Effector memory CD8-positive, alpha-beta T cell (primary cell): ENCODE results near the gene METAP1D.
"Not testable (repeated sequence)": the region's sequence is repeated elsewhere in the genome, so short reads cannot be mapped to it uniquely, and the experiment has no call there.

Experiments used
- ATAC-seq: fragments of 150-1000 bp; cut with Tn5 transposase; replicated peaks from 2 replicates; pipeline ENCODE4 v1.10.0; 2021; ENCODE audit warnings: mild to moderate bottlenecking, moderate library complexity
- DNase-seq, 3 experiments: peaks; one replicate each; pipeline ENCODE4 v3.0.0; 2021
- H3K27ac Mint-ChIP-seq, 2 donors: one replicate each; pipeline ENCODE4 v1.8.0; 2022; ENCODE audit warnings: mild to moderate bottlenecking in 2 of 2, mixed read lengths in 2 of 2, moderate library complexity in 2 of 2
- H3K27me3 Mint-ChIP-seq, 2 donors: one replicate each; pipeline ENCODE4 v1.8.0; 2022; ENCODE audit warnings: mixed read lengths in 2 of 2
- H3K36me3 Mint-ChIP-seq: one replicate; pipeline ENCODE4 v1.8.0; 2022; ENCODE audit warnings: mild to moderate bottlenecking, moderate library complexity, mixed read lengths; ENCODE audit not compliant: insufficient read depth
- H3K4me1 Mint-ChIP-seq, 2 donors: one replicate each; pipeline ENCODE4 v1.8.0; 2022; ENCODE audit warnings: low read depth in 2 of 2, mixed read lengths in 2 of 2
- H3K4me3 Mint-ChIP-seq, 2 donors: one replicate each; pipeline ENCODE4 v1.8.0; 2022; ENCODE audit warnings: mild to moderate bottlenecking in 2 of 2, mixed read lengths in 2 of 2, moderate library complexity in 2 of 2
- H3K9me3 Mint-ChIP-seq, 2 donors: one replicate each; pipeline ENCODE4 v1.8.0; 2022; ENCODE audit warnings: mixed read lengths in 2 of 2

Gene METAP1D

DNA sequence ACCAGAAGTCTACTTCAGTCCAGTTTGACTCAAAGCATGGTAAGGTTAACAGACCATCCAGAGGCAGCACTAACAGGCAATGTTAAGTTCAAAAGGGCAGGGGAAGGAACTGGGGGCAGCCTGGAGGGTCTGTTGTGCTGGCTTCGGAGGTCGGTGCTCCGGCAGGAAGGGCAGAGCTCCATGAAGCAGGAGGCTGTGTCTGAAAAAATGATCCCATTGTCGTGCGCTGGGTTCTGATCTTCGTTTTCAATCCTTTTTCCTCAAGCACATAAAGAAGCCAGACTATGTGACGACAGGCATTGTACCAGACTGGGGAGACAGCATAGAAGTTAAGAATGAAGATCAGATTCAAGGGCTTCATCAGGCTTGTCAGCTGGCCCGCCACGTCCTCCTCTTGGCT lies 63.7 kb downstream of the METAP1D start:
- H3K4me1 Mint-ChIP-seq = no peaks in the 10 kb centered on the region
- H3K4me3 Mint-ChIP-seq = no peak overlapping the region
- no peaks in the 10 kb centered on the region for H3K9me3 Mint-ChIP-seq
- DNase-seq (no peak), ATAC-seq (no peak)
- H3K36me3 Mint-ChIP-seq = no peaks in the 10 kb centered on the region
- H3K27me3 Mint-ChIP-seq = no peaks in the 10 kb centered on the region
- no peak overlapping the region for H3K27ac Mint-ChIP-seq

GRCh38 chr2:172065111-172065510 lies 65.4 kb downstream of the METAP1D start:
- ATAC-seq (no peak), DNase-seq (no peak)
- no peaks in the 10 kb centered on the region for H3K4me1 Mint-ChIP-seq
- H3K27ac Mint-ChIP-seq = no peak overlapping the region
- H3K36me3 Mint-ChIP-seq = no peaks in the 10 kb centered on the region
- no peaks in the 10 kb centered on the region for H3K9me3 Mint-ChIP-seq
- no peaks in the 10 kb centered on the region for H3K27me3 Mint-ChIP-seq
- no peak overlapping the region for H3K4me3 Mint-ChIP-seq

DNA sequence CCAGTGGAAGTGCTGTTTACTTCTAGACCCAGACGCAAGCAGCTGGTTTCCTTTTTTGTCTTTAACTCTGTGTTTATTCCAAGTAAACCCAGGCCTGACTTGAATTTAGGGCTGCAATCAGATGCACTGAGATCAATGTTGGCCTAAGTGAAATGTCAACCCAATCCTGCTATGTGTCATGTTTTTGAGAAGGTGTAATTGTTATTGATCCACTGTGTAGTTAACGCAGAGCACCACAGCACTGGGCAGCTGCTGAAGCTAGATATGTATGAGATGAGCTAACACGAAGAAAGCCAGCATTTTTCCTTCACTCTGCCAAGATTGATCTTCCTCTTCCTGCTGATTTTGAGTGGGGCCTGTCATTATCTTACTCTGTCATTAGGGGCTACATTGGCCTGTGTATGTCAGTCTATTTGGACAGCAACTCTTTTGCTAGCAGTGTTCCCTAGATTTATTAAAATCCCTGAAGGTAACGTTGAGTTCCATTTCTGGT lies 66.7 kb downstream of the METAP1D start:
- Mint-ChIP-seq H3K27ac (no peak overlapping the region), H3K4me1 (no peaks in the 10 kb centered on the region), H3K4me3 (no peak overlapping the region), H3K27me3 (no peaks in the 10 kb centered on the region), H3K36me3 (no peaks in the 10 kb centered on the region), H3K9me3 (no peaks in the 10 kb centered on the region)
- DNase-seq (no peak), ATAC-seq (no peak)

- not testable (repeated sequence) for H3K36me3 Mint-ChIP-seq, H3K27me3 Mint-ChIP-seq, ATAC-seq, H3K4me1 Mint-ChIP-seq, H3K9me3 Mint-ChIP-seq, H3K4me3 Mint-ChIP-seq, H3K27ac Mint-ChIP-seq, DNase-seq
These were observed 68.2 kb downstream of the METAP1D start for GRCh38 chr2:172067905-172068304.

DNA sequence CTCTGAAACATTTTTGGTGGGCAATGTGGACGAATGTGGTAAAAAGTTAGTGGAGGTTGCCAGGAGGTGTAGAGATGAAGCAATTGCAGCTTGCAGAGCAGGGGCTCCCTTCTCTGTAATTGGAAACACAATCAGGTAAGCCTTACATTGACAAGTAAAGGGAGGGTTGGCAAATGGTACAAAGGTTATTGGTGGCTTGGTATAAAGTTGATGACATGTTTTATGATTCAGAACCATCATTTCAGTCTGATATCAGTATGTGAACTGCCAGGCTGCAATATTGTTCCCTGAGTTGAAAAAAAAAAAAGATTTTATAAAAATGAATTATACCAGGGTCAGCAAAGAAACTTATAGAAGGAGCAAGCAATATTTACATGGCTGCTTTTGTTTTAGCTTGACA lies 71.2 kb downstream of the METAP1D start:
- no peak overlapping the region for H3K4me3 Mint-ChIP-seq
- H3K4me1 Mint-ChIP-seq = no peaks in the 10 kb centered on the region
- no peaks in the 10 kb centered on the region for H3K36me3 Mint-ChIP-seq
- H3K27me3 Mint-ChIP-seq = peaks cover 10 to 19% of the 10 kb centered on the region in 2 donors
- ATAC-seq = no peak
- DNase-seq = no peak
- no peaks in the 10 kb centered on the region for H3K9me3 Mint-ChIP-seq
- no peak overlapping the region for H3K27ac Mint-ChIP-seq

GRCh38 chr2:172072303-172072702 lies 72.5 kb downstream of the METAP1D start:
- DNase-seq (no peak), ATAC-seq (no peak)
- H3K36me3 Mint-ChIP-seq = no peaks in the 10 kb centered on the region
- no peaks in the 10 kb centered on the region for H3K4me1 Mint-ChIP-seq
- H3K4me3 Mint-ChIP-seq = no peak overlapping the region
- H3K27ac Mint-ChIP-seq = no peak overlapping the region
- H3K27me3 Mint-ChIP-seq = peaks cover 10 to 30% of the 10 kb centered on the region in 2 donors
- H3K9me3 Mint-ChIP-seq = no peaks in the 10 kb centered on the region

DNA sequence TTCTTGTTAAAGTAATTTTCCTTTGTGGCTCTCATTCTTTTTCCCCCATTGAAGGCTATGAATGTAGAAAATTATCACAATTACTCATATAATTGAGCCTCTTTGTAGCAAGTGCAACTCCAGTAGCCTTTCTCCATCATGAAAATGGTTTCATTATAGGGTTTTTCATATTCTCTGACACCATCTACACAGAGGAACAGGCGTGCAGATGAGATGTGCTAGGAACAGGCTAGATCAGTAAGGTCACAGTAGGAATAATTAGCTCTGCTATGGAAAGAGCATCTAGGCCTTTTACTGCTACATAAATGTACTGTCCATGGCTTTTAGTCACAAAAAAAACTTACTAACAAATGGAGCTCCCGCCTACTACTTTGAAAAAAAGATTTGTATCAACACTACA lies 73.0 kb downstream of the METAP1D start:
- H3K4me1 Mint-ChIP-seq = no peaks in the 10 kb centered on the region
- ATAC-seq (no peak), DNase-seq (no peak)
- H3K27me3 Mint-ChIP-seq = peaks cover 10 to 30% of the 10 kb centered on the region in 2 donors
- no peaks in the 10 kb centered on the region for H3K9me3 Mint-ChIP-seq
- no peak overlapping the region for H3K27ac Mint-ChIP-seq
- no peak overlapping the region for H3K4me3 Mint-ChIP-seq
- H3K36me3 Mint-ChIP-seq = no peaks in the 10 kb centered on the region

DNA sequence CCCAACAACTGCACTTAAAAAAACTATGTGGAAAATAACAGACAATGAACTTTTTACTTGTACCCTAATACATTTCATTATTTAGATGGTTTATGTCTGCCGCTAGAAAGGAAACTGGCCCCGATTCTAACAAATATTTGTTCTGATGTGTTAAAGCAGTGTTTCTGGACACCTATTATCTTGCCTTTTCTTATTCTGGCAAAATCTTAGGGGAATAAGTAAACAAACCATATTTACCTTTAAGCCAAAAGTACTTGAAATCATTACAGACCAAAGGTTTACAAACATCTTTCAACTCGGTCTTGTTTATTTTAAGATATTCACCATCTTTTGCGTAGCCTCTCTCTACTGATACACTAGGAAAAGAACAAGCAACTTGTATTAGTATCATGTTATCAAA lies 73.8 kb downstream of the METAP1D start:
- Mint-ChIP-seq H3K36me3 (no peaks in the 10 kb centered on the region), H3K27ac (no peak overlapping the region), H3K27me3 (peaks cover 18 to 35% of the 10 kb centered on the region in 2 donors), H3K4me1 (no peaks in the 10 kb centered on the region), H3K4me3 (no peak overlapping the region), H3K9me3 (no peaks in the 10 kb centered on the region)
- DNase-seq (no peak), ATAC-seq (no peak)

GRCh38 chr2:172074254-172074653 lies 74.5 kb downstream of the METAP1D start:
- no peak for ATAC-seq
- DNase-seq = no peak
- Mint-ChIP-seq H3K36me3 (no peaks in the 10 kb centered on the region), H3K4me1 (no peaks in the 10 kb centered on the region), H3K27me3 (peaks cover 26 to 41% of the 10 kb centered on the region in 2 donors), H3K27ac (no peak overlapping the region), H3K4me3 (no peak overlapping the region), H3K9me3 (no peaks in the 10 kb centered on the region)

DNA sequence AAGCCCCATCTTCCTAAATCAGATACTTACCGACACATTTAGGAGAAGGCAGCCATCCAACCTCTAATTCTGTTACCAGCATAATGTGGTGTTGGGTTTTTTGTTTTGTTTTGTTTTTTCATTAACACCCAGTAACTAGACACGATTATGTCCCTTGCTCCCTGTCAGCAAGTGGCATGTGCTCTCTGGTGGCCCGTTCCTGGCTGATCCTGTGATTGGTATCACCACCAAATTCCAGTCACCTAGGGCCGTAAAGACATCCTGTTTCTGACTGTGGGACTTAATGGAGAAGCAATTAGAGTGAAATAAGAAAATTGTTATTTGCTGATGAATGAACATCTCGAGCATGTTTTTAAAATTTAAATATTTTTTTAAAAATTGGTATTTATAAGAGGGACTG lies 79.7 kb downstream of the METAP1D start:
- H3K4me1 Mint-ChIP-seq = peaks cover 14 to 15% of the 10 kb centered on the region in 2 donors
- DNase-seq (no peak), ATAC-seq (no peak)
- no peaks in the 10 kb centered on the region for H3K9me3 Mint-ChIP-seq
- H3K4me3 Mint-ChIP-seq = no peak overlapping the region
- peaks cover 75 to 77% of the 10 kb centered on the region in 2 donors for H3K27me3 Mint-ChIP-seq
- no peak overlapping the region for H3K27ac Mint-ChIP-seq
- H3K36me3 Mint-ChIP-seq = peaks cover 32% of the 10 kb centered on the region

DNA sequence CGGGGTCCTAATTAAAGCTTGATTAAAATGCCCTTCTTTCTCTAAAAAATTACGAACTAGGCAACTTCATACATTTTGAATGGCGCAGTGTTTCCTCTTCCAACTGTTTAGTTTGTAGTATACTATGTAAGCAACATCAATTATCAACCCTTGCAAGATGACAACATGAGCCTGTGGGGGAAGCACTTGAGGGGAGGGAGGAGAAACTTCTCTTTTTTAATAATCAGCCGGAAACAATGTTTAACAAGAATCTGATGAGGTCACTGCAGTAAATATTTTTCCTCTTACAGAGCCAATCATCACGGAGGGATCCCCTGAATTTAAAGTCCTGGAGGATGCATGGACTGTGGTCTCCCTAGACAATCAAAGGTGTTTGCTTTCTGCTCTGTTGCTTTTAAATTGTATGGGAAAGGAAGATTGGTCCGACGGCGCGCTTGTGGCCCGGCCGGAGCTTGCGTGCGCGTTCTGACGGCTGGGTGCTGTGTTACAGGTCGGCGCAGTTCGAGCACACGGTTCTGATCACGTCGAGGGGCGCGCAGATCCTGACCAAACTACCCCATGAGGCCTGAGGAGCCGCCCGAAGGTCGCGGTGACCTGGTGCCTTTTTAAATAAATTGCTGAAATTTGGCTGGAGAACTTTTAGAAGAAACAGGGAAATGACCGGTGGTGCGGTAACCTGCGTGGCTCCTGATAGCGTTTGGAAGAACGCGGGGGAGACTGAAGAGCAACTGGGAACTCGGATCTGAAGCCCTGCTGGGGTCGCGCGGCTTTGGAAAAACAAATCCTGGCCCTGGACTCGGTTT lies 80.3 kb downstream of the METAP1D start:
- H3K4me1 Mint-ChIP-seq = peaks cover 20 to 21% of the 10 kb centered on the region in 2 donors
- peaks cover 81 to 82% of the 10 kb centered on the region in 2 donors for H3K27me3 Mint-ChIP-seq
- ATAC-seq (no peak), DNase-seq (no peak)
- H3K9me3 Mint-ChIP-seq = no peaks in the 10 kb centered on the region
- peaks cover 38% of the 10 kb centered on the region for H3K36me3 Mint-ChIP-seq
- H3K4me3 Mint-ChIP-seq = no peak overlapping the region
- peak overlapping the region in 1 of 2 donors; percentile 27 for H3K27ac Mint-ChIP-seq

DNA sequence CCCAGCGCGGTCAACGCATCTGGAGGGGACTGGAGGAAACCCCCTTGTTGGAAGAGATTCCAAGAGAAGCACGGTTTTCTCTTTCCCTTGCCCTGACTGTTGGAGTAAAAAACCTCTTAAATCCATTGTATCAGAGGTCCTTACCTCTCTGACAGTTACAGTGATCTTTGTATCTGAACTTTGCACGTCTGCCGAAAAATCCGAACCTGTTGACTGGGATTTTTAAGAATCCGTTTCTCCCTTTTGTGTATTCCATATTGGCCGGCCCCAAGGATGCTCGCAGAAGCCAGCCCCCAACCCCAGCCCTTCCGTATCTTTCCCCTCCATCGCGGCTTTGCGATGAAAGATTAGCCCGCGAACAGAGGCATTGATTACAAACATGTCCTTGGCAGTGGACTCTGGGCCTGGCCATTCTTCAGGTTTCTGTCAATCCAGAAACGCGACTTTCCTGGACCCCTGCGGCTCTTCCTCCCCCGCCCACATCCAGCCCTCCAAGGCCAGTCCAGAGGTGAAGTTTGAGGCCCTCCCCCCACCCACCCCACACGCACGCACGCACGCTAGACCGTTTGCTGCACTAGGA lies 81.0 kb downstream of the METAP1D start:
- no peak overlapping the region for H3K4me3 Mint-ChIP-seq
- H3K27me3 Mint-ChIP-seq = peaks cover 82 to 87% of the 10 kb centered on the region in 2 donors
- ATAC-seq (no peak), DNase-seq (no peak)
- H3K27ac Mint-ChIP-seq = no peak overlapping the region
- H3K9me3 Mint-ChIP-seq = no peaks in the 10 kb centered on the region
- H3K36me3 Mint-ChIP-seq = peaks cover 45% of the 10 kb centered on the region
- peaks cover 27 to 28% of the 10 kb centered on the region in 2 donors for H3K4me1 Mint-ChIP-seq

DNA sequence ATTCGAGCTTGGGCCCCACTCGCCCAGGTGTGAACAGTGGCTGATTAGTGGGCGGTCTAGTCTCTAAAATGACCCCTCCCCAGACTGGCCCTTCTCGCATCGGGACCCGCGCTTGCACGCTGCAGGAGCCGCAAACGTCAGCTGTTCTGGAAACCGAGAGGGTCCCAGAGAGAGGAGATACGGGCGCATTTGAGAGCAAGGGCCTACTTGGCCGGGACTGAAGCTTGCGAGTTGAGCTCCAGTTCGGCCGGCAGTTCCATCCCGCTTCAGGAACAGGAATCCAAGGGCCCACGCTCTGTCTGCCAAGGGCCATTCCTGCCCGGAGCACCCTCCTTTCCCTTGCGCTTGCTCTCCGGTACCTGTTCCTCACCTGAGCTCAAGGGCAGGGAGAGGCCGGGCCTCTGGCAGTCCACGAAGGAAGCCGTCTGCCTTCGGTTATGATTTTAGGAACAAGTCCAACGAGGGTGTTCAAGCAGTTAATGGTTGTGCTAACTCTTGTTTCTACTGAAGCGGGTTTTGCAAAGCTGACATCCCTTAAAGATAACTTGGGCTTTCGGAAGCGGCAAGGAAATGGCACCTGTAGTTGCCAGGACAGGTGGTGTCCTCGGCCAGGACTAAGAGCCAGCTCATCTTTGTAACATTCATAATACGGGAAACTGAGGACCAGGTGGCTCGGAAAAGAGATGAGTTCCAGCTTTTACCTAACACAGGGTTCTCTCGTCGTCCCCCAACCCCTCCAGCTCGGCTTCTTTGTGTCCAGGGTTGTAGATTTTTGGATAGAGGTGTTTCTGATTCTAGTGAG lies 81.7 kb downstream of the METAP1D start:
- Mint-ChIP-seq H3K36me3 (peaks cover 51% of the 10 kb centered on the region), H3K9me3 (no peaks in the 10 kb centered on the region), H3K4me1 (peaks cover 30% of the 10 kb centered on the region in 2 donors), H3K4me3 (no peak overlapping the region), H3K27me3 (peaks cover 87 to 88% of the 10 kb centered on the region in 2 donors), H3K27ac (no peak overlapping the region)
- DNase-seq (no peak), ATAC-seq (no peak)
